ENCODE results near the gene TMEM255A. TPM values are rescaled to one million over a fixed set of nuclear protein-coding genes. Genes with fewer than 3 reads are reported as not detected.

The TMEM255A gene
- polyA plus RNA-seq, 1 of the 3 experiments (the other 2 are of a cell fraction), result 0.08 TPM

GRCh38 chrX:120321520-120322281, 10.4 kb upstream of the TMEM255A start:
- ChIA-PET POLR2A (no interaction called here), CTCF (interaction anchor here (1.3 kb wide), 1 partner anchor 8 kb away, joined by 3 read pairs; no protein-coding TSS in a partner anchor)
- Histone ChIP-seq H3K27me3 (ENCODE audit: insufficient read depth) (peaks cover 11% of the 10 kb centered on the region; the same call in 1 of the 2 replicates), H3K9me3 (no peaks in the 10 kb centered on the region), H2AFZ (ENCODE audit: low read depth) (no peak overlapping the region), H3K4me3 (ENCODE audit: low read depth in 2 of 2, low read length in 1 of 2) (no peak overlapping the region), H3K9ac (no peak overlapping the region), H3K79me2 (ENCODE audit: insufficient read depth) (no peaks in the 10 kb centered on the region), H3K4me1 (ENCODE audit: control insufficient read depth in 1 of 2, insufficient read depth in 2 of 2, low read depth in 1 of 2, low read length in 1 of 2) (no peaks in the 10 kb centered on the region), H3K4me2 (no peak overlapping the region), H3K27ac (ENCODE audit: low read depth in 2 of 2, low read length in 1 of 2) (no peak overlapping the region), H4K20me1 (ENCODE audit: insufficient read depth) (no peaks in the 10 kb centered on the region), H3K9me2 (no peaks in the 10 kb centered on the region), H3K36me3 (replicated peaks in 1 of 2; ENCODE audit: control insufficient read depth in 1 of 2, insufficient read depth in 2 of 2, low read length in 1 of 2) (no peaks in the 10 kb centered on the region), H3F3A (replicated peaks; ENCODE audit: insufficient read depth) (no peaks in the 10 kb centered on the region)
- TF ChIP-seq GATA2 (CRISPR knock-in tag; IDR thresholded peaks at IDR 0.05) (no peak), FOXM1 (IDR thresholded peaks at IDR 0.05; ENCODE audit: low read depth) (no peak), MAX (IDR thresholded peaks at IDR 0.05; ENCODE audit: low read depth) (no peak), TEAD4 (IDR thresholded peaks at IDR 0.05; ENCODE audit: borderline replicate concordance, insufficient read depth) (no peak), SMC3 (IDR thresholded peaks at IDR 0.05; ENCODE audit: low read depth, low read length) (no peak), GABPA (IDR thresholded peaks at IDR 0.05; ENCODE audit: low read depth) (no peak), YY1 (IDR thresholded peaks at IDR 0.05; ENCODE audit: low read depth) (no peak), USF1 (IDR thresholded peaks at IDR 0.05; ENCODE audit: borderline replicate concordance, low read depth) (no peak)
- TF ChIP-seq, protein P1, sequence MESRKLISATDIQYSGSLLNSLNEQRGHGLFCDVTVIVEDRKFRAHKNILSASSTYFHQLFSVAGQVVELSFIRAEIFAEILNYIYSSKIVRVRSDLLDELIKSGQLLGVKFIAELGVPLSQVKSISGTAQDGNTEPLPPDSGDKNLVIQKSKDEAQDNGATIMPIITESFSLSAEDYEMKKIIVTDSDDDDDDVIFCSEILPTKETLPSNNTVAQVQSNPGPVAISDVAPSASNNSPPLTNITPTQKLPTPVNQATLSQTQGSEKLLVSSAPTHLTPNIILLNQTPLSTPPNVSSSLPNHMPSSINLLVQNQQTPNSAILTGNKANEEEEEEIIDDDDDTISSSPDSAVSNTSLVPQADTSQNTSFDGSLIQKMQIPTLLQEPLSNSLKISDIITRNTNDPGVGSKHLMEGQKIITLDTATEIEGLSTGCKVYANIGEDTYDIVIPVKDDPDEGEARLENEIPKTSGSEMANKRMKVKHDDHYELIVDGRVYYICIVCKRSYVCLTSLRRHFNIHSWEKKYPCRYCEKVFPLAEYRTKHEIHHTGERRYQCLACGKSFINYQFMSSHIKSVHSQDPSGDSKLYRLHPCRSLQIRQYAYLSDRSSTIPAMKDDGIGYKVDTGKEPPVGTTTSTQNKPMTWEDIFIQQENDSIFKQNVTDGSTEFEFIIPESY (IDR thresholded peaks at IDR 0.05; ENCODE audit: borderline replicate concordance, low read depth), result no peak
- DNase-seq, result no peak
- 10% methylated on average over 4 of the region's 4 CpGs for WGBS (ENCODE audit: low lambda C conversion rate)

DNA sequence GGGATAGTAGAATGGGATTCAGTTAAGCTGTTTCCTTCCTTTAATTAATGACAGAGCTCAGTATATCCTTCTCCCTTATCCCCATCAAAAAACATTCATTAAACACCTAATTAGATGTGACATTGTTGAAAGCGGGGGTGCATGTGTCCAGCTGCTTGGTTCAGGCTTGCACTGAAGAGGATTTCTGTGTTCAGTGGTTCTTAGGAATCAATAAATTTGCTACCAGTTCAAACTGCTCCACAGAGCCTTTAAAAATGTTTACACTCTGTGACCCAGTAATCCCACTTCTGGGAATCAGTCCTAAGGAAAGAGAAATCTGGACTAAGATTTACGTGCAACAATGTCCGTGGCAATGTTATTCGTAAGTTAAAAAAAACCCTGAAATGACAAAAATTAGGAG, 7.2 kb upstream of the TMEM255A start:
- H3F3A ChIP-seq (replicated peaks; ENCODE audit: insufficient read depth), result no peaks in the 10 kb centered on the region
- no peak overlapping the region for H3K4me2 ChIP-seq
- H3K27ac ChIP-seq (ENCODE audit: low read depth in 2 of 2, low read length in 1 of 2), result no peak overlapping the region
- ChIA-PET POLR2A (no interaction called here), CTCF (interaction anchor here (1.5 to 1.8 kb wide), 2 partner anchors 8 to 9 kb away, joined by 3 to 5 read pairs; no protein-coding TSS in a partner anchor)
- H4K20me1 ChIP-seq (ENCODE audit: insufficient read depth), result no peaks in the 10 kb centered on the region
- H3K9ac ChIP-seq, result no peak overlapping the region
- 0% methylated on average over 4 of the region's 4 CpGs for WGBS (ENCODE audit: low lambda C conversion rate)
- peaks cover 17% of the 10 kb centered on the region; the same call in 1 of the 2 replicates for H3K27me3 ChIP-seq (ENCODE audit: insufficient read depth)
- no peaks in the 10 kb centered on the region for H3K9me2 ChIP-seq
- no peaks in the 10 kb centered on the region for H3K9me3 ChIP-seq
- H3K4me1 ChIP-seq (ENCODE audit: control insufficient read depth in 1 of 2, insufficient read depth in 2 of 2, low read depth in 1 of 2, low read length in 1 of 2), result no peaks in the 10 kb centered on the region
- no peak overlapping the region for H2AFZ ChIP-seq (ENCODE audit: low read depth)
- DNase-seq, result no peak
- no peaks in the 10 kb centered on the region for H3K36me3 ChIP-seq (replicated peaks in 1 of 2; ENCODE audit: control insufficient read depth in 1 of 2, insufficient read depth in 2 of 2, low read length in 1 of 2)
- no peak overlapping the region for H3K4me3 ChIP-seq (ENCODE audit: low read depth in 2 of 2, low read length in 1 of 2)
- no peaks in the 10 kb centered on the region for H3K79me2 ChIP-seq (ENCODE audit: insufficient read depth)
- TF ChIP-seq PBX3 (IDR thresholded peaks at IDR 0.05) (no peak), GATA2 (CRISPR knock-in tag; IDR thresholded peaks at IDR 0.05) (no peak), MXI1 (IDR thresholded peaks at IDR 0.05; ENCODE audit: low read depth, low read length) (no peak), TCF12 (IDR thresholded peaks at IDR 0.05) (no peak), USF2 (IDR thresholded peaks at IDR 0.05; ENCODE audit: borderline replicate concordance, low read depth, low read length) (no peak), MEF2A (IDR thresholded peaks at IDR 0.05; ENCODE audit: borderline replicate concordance, low read depth) (no peak), CHD2 (IDR thresholded peaks at IDR 0.05; ENCODE audit: low read length, partially characterized antibody) (no peak), FOXJ3 (CRISPR knock-in tag; IDR thresholded peaks at IDR 0.05) (no peak), SMC3 (IDR thresholded peaks at IDR 0.05; ENCODE audit: low read depth, low read length) (no peak), FOSL2 (IDR thresholded peaks at IDR 0.05; ENCODE audit: borderline replicate concordance, low read depth) (no peak)
- TF ChIP-seq, protein P2, sequence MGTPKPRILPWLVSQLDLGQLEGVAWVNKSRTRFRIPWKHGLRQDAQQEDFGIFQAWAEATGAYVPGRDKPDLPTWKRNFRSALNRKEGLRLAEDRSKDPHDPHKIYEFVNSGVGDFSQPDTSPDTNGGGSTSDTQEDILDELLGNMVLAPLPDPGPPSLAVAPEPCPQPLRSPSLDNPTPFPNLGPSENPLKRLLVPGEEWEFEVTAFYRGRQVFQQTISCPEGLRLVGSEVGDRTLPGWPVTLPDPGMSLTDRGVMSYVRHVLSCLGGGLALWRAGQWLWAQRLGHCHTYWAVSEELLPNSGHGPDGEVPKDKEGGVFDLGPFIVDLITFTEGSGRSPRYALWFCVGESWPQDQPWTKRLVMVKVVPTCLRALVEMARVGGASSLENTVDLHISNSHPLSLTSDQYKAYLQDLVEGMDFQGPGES (IDR thresholded peaks at IDR 0.05; ENCODE audit: low read depth, low read length), result no peak
